ENCODE data around the gene NOVA2. TPM values are rescaled to one million over a fixed set of nuclear protein-coding genes. Genes with fewer than 3 reads are reported as not detected.

Gene NOVA2
- total RNA-seq, 2 experiments from 2014 or later: not detected

- POLR2A ChIA-PET: no interaction called here
- no peak for DNase-seq
- Histone ChIP-seq H3K9me3 (ENCODE audit: control insufficient read depth in 1 of 2, insufficient read depth in 1 of 2, low read length in 2 of 2) (peaks cover 0 to 23% of the 10 kb centered on the region in 2 experiments), H3K4me3 (ENCODE audit: low read length) (no peak overlapping the region), H3K27me3 (ENCODE audit: control insufficient read depth in 1 of 2, insufficient read depth in 2 of 2, low read length in 2 of 2) (peaks cover 27 to 33% of the 10 kb centered on the region in 2 experiments), H3K4me1 (ENCODE audit: insufficient read depth, low read length) (peaks cover 12% of the 10 kb centered on the region), H3K36me3 (ENCODE audit: insufficient read depth, low read length) (no peaks in the 10 kb centered on the region), H3K27ac (ENCODE audit: low read depth in 1 of 2, low read length in 2 of 2) (no peak overlapping the region)
- Mint-ChIP-seq H3K27me3 (peaks cover 62% of the 10 kb centered on the region), H3K4me3 (no peak overlapping the region), H3K36me3 (ENCODE audit: low read depth) (no peaks in the 10 kb centered on the region), H3K27ac (no peak overlapping the region), H3K9me3 (peaks cover 3% of the 10 kb centered on the region), H3K4me1 (ENCODE audit: low read depth) (peaks cover 4% of the 10 kb centered on the region)
- intact Hi-C loops (cut with DNase I, micrococcal nuclease): no loop called here
- no peak for TF ChIP-seq CTCF (IDR thresholded peaks at IDR 0.05)
- CTCF ChIA-PET: no interaction called here
- no peak for ATAC-seq (ENCODE audit: poor library complexity)
Observed at GRCh38 chr19:45954156-45954555, 19.5 kb downstream of the NOVA2 start.

GRCh38 chr19:45953676-45954075 lies 20.0 kb downstream of the NOVA2 start:
- no peak overlapping the region for H3K4me3 ChIP-seq (ENCODE audit: low read length)
- H3K27ac ChIP-seq (ENCODE audit: low read depth in 1 of 2, low read length in 2 of 2): no peak overlapping the region
- no peak for TF ChIP-seq CTCF (IDR thresholded peaks at IDR 0.05)
- Mint-ChIP-seq H3K36me3 (ENCODE audit: low read depth) (no peaks in the 10 kb centered on the region), H3K27ac (no peak overlapping the region), H3K4me3 (no peak overlapping the region), H3K27me3 (peaks cover 62% of the 10 kb centered on the region), H3K4me1 (ENCODE audit: low read depth) (peaks cover 4% of the 10 kb centered on the region), H3K9me3 (peaks cover 3% of the 10 kb centered on the region)
- ATAC-seq (ENCODE audit: poor library complexity) (no peak), DNase-seq (no peak)
- H3K9me3 ChIP-seq (ENCODE audit: control insufficient read depth in 1 of 2, insufficient read depth in 1 of 2, low read length in 2 of 2): peaks cover 0 to 23% of the 10 kb centered on the region in 2 experiments
- peaks cover 27 to 29% of the 10 kb centered on the region in 2 experiments for H3K27me3 ChIP-seq (ENCODE audit: control insufficient read depth in 1 of 2, insufficient read depth in 2 of 2, low read length in 2 of 2)
- CTCF ChIA-PET: no interaction called here
- intact Hi-C loops (cut with DNase I, micrococcal nuclease): no loop called here
- H3K4me1 ChIP-seq (ENCODE audit: insufficient read depth, low read length): peaks cover 12% of the 10 kb centered on the region
- H3K36me3 ChIP-seq (ENCODE audit: insufficient read depth, low read length): no peaks in the 10 kb centered on the region
- POLR2A ChIA-PET: interaction anchor here (0.6 kb wide), 1 partner anchor 347 kb away, joined by 4 read pairs; no protein-coding TSS in a partner anchor

- Mint-ChIP-seq H3K27me3 (peaks cover 57% of the 10 kb centered on the region), H3K4me3 (peak overlapping the region; percentile 48), H3K36me3 (ENCODE audit: low read depth) (no peaks in the 10 kb centered on the region), H3K4me1 (ENCODE audit: low read depth) (peaks cover 4% of the 10 kb centered on the region), H3K9me3 (peaks cover 3% of the 10 kb centered on the region), H3K27ac (no peak overlapping the region)
- TF ChIP-seq CTCF (IDR thresholded peaks at IDR 0.05): no peak
- Histone ChIP-seq H3K4me1 (ENCODE audit: insufficient read depth, low read length) (peaks cover 12% of the 10 kb centered on the region), H3K9me3 (ENCODE audit: control insufficient read depth in 1 of 2, insufficient read depth in 1 of 2, low read length in 2 of 2) (peaks cover 0 to 23% of the 10 kb centered on the region in 2 experiments), H3K27me3 (ENCODE audit: control insufficient read depth in 1 of 2, insufficient read depth in 2 of 2, low read length in 2 of 2) (peaks cover 27% of the 10 kb centered on the region in 2 experiments), H3K27ac (ENCODE audit: low read depth in 1 of 2, low read length in 2 of 2) (no peak overlapping the region), H3K4me3 (ENCODE audit: low read length) (peak overlapping the region; percentile 38), H3K36me3 (ENCODE audit: insufficient read depth, low read length) (no peaks in the 10 kb centered on the region)
- DNase-seq (peak in 13 of 14 experiments; percentile 15 to 70 (median 29)), ATAC-seq (ENCODE audit: poor library complexity) (peak; percentile 52)
- intact Hi-C loops (cut with DNase I, micrococcal nuclease): no loop called here
- CTCF ChIA-PET: no interaction called here
- POLR2A ChIA-PET: interaction anchor here (0.7 kb wide), 1 partner anchor 160 kb away, joined by 3 read pairs; no protein-coding TSS in a partner anchor
Observed at GRCh38 chr19:45952686-45953505, 20.8 kb downstream of the NOVA2 start.

All from CD4-positive, alpha-beta T cell (primary cell).